Measurements from ENCODE around the gene LGALS4.

GRCh38 chr19:38808741-38809140 is 4.0 kb downstream of the LGALS4 start:
- TF ChIP-seq CTCF (IDR thresholded peaks at IDR 0.05; ENCODE audit: low read length) (no peak), EZH2 (IDR thresholded peaks at IDR 0.05; ENCODE audit: borderline replicate concordance, low read length) (no peak)
